Aorta (tissue), 5 donors: ENCODE results near the gene ERVK3-1. TPM values are rescaled to one million over a fixed set of nuclear protein-coding genes. Genes with fewer than 3 reads are reported as not detected.

Source experiments
- ATAC-seq: fragments of 200-7000 bp; cut with Tn5 transposase; one replicate; pipeline ENCODE4 v1.9.1; 2022; ENCODE audit warnings: moderate library complexity; ENCODE audit not compliant: low FRiP score
- DNase-seq, 2 donors: peaks; one replicate each; pipeline ENCODE4 v3.0.0-alpha.2; 2020
- H3K27ac ChIP-seq, 2 donors: one replicate each; pipeline ENCODE4 v1.5.1; 2013; ENCODE audit warnings: low read length in 2 of 2, mild to moderate bottlenecking in 2 of 2, moderate library complexity in 2 of 2, control low read depth in 1 of 2, inconsistent platforms in 1 of 2, low read depth in 1 of 2
- H3K27me3 ChIP-seq, 2 donors: one replicate each; pipeline ENCODE4 v1.6.1; 2013; ENCODE audit warnings: control low read depth in 1 of 2, low read length in 1 of 2, mild to moderate bottlenecking in 1 of 2, moderate library complexity in 1 of 2; ENCODE audit not compliant: insufficient read depth in 2 of 2, control insufficient read depth in 1 of 2
- H3K36me3 ChIP-seq, 2 donors: one replicate each; pipeline ENCODE4 v1.6.1; 2013; ENCODE audit warnings: control low read depth in 1 of 2, low read length in 1 of 2, mild to moderate bottlenecking in 1 of 2; ENCODE audit not compliant: insufficient read depth in 2 of 2, control insufficient read depth in 1 of 2
- H3K4me1 ChIP-seq, 2 donors: one replicate each; pipeline ENCODE4 v1.6.1; 2013; ENCODE audit warnings: low read length in 2 of 2, control low read depth in 1 of 2, mild to moderate bottlenecking in 1 of 2, moderate library complexity in 1 of 2; ENCODE audit not compliant: insufficient read depth in 2 of 2, control insufficient read depth in 1 of 2
- H3K4me3 ChIP-seq, 2 donors: one replicate each; pipeline ENCODE4 v1.5.1; 2013; ENCODE audit warnings: low read length in 2 of 2, control low read depth in 1 of 2, mild to moderate bottlenecking in 1 of 2
- H3K9me3 ChIP-seq: one replicate; pipeline ENCODE4 v1.6.1; 2013; ENCODE audit warnings: mild to moderate bottlenecking, low read length; ENCODE audit not compliant: control insufficient read depth
- WGBS, 2 donors: extraction: QIAGEN DNeasy Blood & Tissue Kit; methylation state at CpG; one replicate each; pipeline ENCODE4 v1.1.7; 2013; 5-methylcytosine and 5-hydroxymethylcytosine counted together
- intact Hi-C, 2 donors: fragments of 100-400 bp; cut with DNase I; formaldehyde crosslinking; loops; one replicate each; pipeline versions ENCODE4 v1.14.2 to v1.15.0; 2022
- polyA plus RNA-seq, 2 donors: library from polyadenylated mRNA; stranded (reverse); fragments of 200-250 nt; gene quantifications; one replicate each; pipeline ENCODE4 v1.2.3, GENCODE V29; 2013
- total RNA-seq, 2 donors: library from RNA; stranded (reverse); fragmentation: NEBNext Ultra II Directional; extraction: Animal tissue kit (Norgen Biotek cat#: 25700); gene quantifications; one replicate each; pipeline ENCODE4 v1.2.1, GENCODE V29; 2021
- donor health status: healthy with polysubstance abuse.
- donor health status: Bipolar disorder and iron deficiency.
- donor health status: DM: no; HTN: no; CAD: no.
- donor health status: DM: no; HTN: no; CAD: no.
- donor health status: DM: yes; HTN: yes; CAD: no.

Gene ERVK3-1
- total and polyA plus RNA-seq, 4 donors: 26.4 to 48.1 (median 34.0) TPM

DNA sequence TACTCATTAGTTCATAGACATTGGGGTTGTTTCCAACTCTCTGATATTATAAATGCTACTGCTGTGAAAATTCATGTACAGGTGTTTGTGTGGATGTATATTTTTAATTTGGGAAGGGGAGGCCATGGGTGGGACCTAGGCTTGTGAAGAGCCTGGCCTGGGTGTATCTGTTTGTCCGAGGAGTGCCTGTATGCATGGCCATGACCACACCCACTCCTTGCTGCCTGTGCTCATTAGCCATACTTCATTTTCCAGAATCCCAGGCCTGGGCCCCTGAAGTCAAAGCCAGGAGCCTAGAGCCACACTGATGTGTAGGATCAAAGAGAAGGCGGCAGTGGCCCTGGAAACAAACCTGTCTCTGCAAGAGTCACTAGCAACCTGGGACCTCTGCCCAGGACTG, 10.4 kb downstream of the ERVK3-1 start:
- no peaks in the 10 kb centered on the region for H3K9me3 ChIP-seq
- H3K27me3 ChIP-seq: no peaks in the 10 kb centered on the region
- ATAC-seq (no peak), DNase-seq (no peak)
- no peaks in the 10 kb centered on the region for H3K4me1 ChIP-seq
- no peak overlapping the region for H3K4me3 ChIP-seq
- no peak overlapping the region for H3K27ac ChIP-seq
- 94 to 96% methylated on average over 2 of the region's 2 CpGs for WGBS, 2 donors
- H3K36me3 ChIP-seq: peaks cover 0 to 8% of the 10 kb centered on the region in 2 donors
- intact Hi-C loops: no loop called here

DNA sequence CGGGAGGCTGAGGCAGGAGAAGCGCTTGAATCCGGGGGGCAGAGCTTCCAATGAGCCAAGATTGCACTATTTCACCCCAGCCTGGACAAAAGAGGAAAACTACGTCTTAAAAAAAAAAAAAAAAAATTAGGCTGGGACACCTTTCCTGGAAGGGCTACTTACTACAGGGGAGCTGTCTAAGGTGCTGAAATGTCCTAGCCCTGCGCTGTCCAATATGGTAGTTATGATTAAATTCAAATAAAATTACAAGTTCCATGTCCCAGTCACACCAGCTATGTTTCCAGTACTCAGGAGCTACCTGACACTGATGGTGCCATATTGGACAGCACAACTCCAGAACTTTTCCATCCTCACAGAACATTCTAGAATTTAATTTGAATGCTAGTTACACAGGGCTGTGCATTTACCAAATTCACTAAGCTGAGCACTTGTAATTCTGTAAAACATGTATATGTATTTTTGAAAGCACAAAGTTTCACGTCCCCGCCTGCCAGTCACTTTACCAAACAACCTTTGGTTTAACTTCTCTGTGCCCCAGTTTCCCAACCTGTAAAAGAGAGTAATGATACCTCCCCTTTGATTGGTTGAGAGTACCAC, 12.4 kb downstream of the ERVK3-1 start:
- no peak overlapping the region for H3K4me3 ChIP-seq
- no peaks in the 10 kb centered on the region for H3K4me1 ChIP-seq
- H3K27ac ChIP-seq: no peak overlapping the region
- H3K36me3 ChIP-seq: peaks cover 0 to 7% of the 10 kb centered on the region in 2 donors
- intact Hi-C loops: no loop called here
- 53 to 58% methylated on average over 7 of the region's 7 CpGs for WGBS, 2 donors
- no peaks in the 10 kb centered on the region for H3K9me3 ChIP-seq
- no peak for DNase-seq
- ATAC-seq: no peak
- no peaks in the 10 kb centered on the region for H3K27me3 ChIP-seq

DNA sequence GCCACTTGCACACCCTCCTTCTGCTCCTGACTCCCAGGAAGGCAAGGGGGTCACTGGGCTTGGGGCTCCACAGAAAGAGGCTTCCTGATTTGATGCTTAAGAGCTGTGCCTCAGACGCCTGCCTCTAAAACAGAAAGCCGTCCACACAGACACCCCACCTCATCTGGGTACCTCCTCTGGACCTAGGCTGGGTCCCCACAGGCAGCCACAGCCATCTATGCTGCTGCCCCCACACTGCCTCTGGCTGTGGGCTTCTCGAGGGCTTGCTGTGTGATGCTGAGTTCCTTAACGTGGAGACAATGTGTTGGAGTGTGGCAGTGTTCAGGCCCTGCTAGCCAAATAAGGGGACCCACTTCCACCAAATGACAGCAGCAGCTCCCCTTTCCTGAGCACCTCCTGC, 13.1 kb downstream of the ERVK3-1 start:
- Histone ChIP-seq H3K4me1 (no peaks in the 10 kb centered on the region), H3K9me3 (no peaks in the 10 kb centered on the region), H3K27ac (no peak overlapping the region), H3K27me3 (no peaks in the 10 kb centered on the region), H3K4me3 (no peak overlapping the region), H3K36me3 (peaks cover 0 to 3% of the 10 kb centered on the region in 2 donors)
- DNase-seq (no peak), ATAC-seq (no peak)
- intact Hi-C loops: no loop called here
- WGBS, 2 donors: 78 to 83% methylated on average over 4 of the region's 4 CpGs

DNA sequence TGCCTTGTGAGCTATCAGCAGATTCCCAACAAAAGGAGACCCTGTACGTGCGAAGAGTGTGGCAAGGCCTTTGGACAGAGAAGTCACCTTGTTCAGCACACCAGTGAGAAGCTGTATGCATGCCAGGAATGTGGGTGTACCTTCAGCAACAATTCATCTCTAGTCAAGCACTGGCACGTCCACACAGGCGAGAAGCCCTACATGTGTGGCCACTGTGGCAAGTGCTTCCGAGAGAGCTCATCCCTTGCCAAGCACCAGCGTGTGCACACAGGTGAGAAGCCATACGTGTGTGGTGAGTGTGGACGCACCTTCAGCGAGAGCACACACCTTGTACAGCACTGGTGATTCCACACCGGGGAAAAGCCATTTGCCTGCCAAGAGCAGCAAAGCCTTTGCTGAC, 14.1 kb downstream of the ERVK3-1 start:
- Histone ChIP-seq H3K9me3 (no peaks in the 10 kb centered on the region), H3K27ac (no peak overlapping the region), H3K27me3 (no peaks in the 10 kb centered on the region), H3K4me1 (no peaks in the 10 kb centered on the region), H3K4me3 (no peak overlapping the region), H3K36me3 (no peaks in the 10 kb centered on the region)
- no peak for DNase-seq
- intact Hi-C loops: no loop called here
- ATAC-seq: no peak
- WGBS, 2 donors: 92 to 93% methylated on average over 10 of the region's 10 CpGs

DNA sequence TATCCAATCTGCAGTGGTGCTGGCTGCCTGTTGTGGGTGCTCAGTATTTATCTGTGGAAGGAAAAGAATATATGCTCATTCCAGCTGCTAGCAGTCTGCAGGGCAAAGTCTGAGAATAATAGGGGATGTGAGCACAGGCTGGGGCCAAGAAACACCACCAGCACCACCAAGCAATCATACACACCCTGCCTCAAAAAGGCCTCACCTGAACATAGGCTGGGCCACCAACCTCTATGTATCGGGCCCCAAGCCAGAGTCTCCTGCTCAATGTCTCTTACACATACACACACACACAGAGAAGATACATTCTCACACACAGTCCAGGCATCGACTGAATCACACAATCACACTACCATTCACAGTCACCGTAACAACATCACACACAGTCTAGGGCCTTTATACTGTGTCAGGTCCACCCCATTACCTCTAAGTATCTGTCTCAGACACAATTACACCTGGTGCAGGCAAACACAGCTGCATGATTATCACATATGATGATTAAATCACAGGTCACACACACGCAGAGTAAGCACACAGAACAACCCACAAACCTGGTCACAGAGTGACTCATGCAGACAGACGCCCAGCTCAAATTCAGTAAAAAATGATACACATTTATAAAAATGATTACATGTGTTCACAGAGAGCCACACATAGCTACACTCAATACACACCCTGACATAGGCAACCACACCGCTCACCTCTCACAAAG, 20.3 kb downstream of the ERVK3-1 start:
- intact Hi-C loops: loop anchor here (2.0 to 5.0 kb wide), 2 partner anchors 37 to 55 kb away; partner anchors contain the start of genes ZNF497 (in 2 of the 2) and ZNF837 (in 1 of the 2)
- no peaks in the 10 kb centered on the region for H3K27me3 ChIP-seq
- no peak overlapping the region for H3K27ac ChIP-seq
- peak in 1 of 2 donors; percentile 9 for DNase-seq
- peaks cover 3 to 5% of the 10 kb centered on the region in 2 donors for H3K4me1 ChIP-seq
- WGBS, 2 donors: 81 to 84% methylated on average over 6 of the region's 6 CpGs
- H3K36me3 ChIP-seq: no peaks in the 10 kb centered on the region
- H3K4me3 ChIP-seq: no peak overlapping the region
- no peaks in the 10 kb centered on the region for H3K9me3 ChIP-seq
- no peak for ATAC-seq

DNA sequence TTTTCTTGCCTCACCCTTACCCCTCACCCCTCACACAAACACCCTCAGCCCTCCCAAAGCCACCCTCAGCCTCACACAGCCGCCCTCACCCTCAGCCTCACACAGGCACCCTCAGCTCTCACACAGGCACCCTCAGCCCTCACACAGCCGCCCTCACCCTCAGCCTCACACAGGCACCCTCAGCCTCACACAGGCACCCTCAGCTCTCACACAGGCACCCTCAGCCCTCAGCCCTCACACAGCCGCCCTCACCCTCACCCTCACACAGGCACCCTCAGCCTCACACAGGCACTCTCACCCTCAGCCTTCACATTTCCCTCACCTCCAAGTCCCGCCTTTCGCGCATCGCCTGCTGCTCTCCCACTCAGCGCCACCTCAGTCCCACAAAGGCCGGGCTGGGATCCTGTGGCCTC, 21.3 kb downstream of the ERVK3-1 start:
- intact Hi-C loops: loop anchor here (2.0 to 5.0 kb wide), 2 partner anchors 36 to 54 kb away; partner anchors contain the start of genes ZNF497 (in 2 of the 2) and ZNF837 (in 1 of the 2)
- 1 to 2% methylated on average over 9 of the region's 9 CpGs for WGBS, 2 donors
- peak; percentile 30 for ATAC-seq

DNA sequence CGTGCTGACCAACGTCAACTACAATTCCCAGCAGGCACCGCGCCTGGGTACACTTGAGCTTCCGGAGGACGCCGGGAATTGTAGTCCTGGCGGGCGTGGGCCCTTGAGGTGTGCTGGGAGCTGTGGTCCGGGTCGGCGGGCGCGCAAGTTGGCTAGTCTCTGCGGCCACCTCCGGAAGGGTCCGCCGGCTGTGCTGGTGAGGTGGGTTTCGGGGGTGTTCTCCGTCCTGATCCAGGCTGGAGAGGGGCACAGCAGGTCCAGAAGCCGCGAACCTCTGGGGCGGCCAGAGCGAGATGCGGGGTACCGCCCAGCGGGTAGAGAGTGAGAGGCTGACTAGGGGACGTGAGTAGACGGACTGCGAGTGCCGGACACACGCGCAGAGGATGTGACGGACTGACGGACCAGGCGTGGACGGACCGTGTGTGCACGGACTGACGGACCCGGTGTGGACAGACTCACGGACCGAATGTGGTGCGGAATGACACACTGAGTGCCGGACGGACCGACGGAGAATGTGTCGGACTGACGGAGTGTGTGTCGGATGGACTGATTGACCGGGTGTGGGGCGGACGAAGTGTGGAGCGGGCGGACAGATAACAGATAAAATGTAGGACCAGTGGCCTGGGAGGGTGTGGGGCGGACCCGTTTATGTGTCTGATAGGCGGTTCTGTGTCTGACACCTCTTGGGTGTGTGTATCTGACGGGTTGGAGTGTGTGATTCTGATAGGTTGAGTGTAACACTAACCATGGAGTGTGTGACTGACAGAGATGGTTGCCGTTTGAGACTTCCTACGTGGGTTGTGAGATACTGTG, 21.9 kb downstream of the ERVK3-1 start, which contains the start of gene ZSCAN22:
Gene ZSCAN22, plus strand, starts transcription at position 81 of the 813 bp plus-strand sequence. CDS start 7,809 bp downstream, outside the sequence.
- Histone ChIP-seq H3K36me3 (no peaks in the 10 kb centered on the region), H3K9me3 (no peaks in the 10 kb centered on the region), H3K4me3 (peak within 1 kb of the TSS; percentile 61 to 62), H3K27ac (peak within 1 kb of the TSS; percentile 4 to 83), H3K27me3 (no peaks in the 10 kb centered on the region), H3K4me1 (peaks cover 3 to 5% of the 10 kb centered on the region in 2 donors)
- intact Hi-C loops: loop anchor here (1.0 to 5.0 kb wide), 3 partner anchors 22 to 54 kb away; partner anchors contain the start of genes ZNF497 (in 2 of the 2), ERVK3-1 (in 1 of the 2) and ZNF837 (in 1 of the 2)
- 0% methylated on average over 62 of the region's 62 CpGs for WGBS, 2 donors
- DNase-seq (peak; percentile 98 to 100), ATAC-seq (peak; percentile 98)

More for the DNA sequence above, 21.3 kb downstream of the ERVK3-1 start:
- H3K4me3 ChIP-seq: peak overlapping the region in 1 of 2 donors; percentile 62
- no peak for DNase-seq
- peaks cover 3 to 5% of the 10 kb centered on the region in 2 donors for H3K4me1 ChIP-seq
- no peaks in the 10 kb centered on the region for H3K36me3 ChIP-seq
- H3K27ac ChIP-seq: no peak overlapping the region
- H3K27me3 ChIP-seq: no peaks in the 10 kb centered on the region
- H3K9me3 ChIP-seq: no peaks in the 10 kb centered on the region

DNA sequence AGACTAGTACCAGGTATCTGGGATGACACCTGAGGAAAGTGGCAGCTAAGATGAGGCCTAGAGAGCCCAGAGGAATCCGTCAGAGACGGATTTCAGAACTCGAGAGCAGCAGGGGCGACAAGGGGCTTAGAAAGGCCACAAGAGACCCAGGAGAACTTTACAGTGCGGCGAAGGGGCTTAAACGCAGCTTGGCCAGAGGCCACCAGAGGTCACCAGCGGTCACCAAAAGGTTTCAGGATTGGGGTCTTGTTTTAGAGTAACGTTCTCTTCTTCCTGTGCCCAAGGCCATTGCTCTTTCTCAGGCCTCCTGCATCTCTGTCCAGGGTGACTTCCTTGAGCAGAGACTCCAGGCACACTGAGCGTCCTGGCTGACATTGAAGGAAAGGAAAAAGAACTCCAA, 23.8 kb downstream of the ERVK3-1 start:
- Histone ChIP-seq H3K4me3 (no peak overlapping the region), H3K27ac (no peak overlapping the region), H3K9me3 (no peaks in the 10 kb centered on the region), H3K4me1 (peaks cover 3 to 5% of the 10 kb centered on the region in 2 donors), H3K27me3 (no peaks in the 10 kb centered on the region), H3K36me3 (no peaks in the 10 kb centered on the region)
- DNase-seq (peak in 1 of 2 donors; percentile 59), ATAC-seq (no peak)
- intact Hi-C loops: loop anchor here (5.0 kb wide), 1 partner anchor 33 kb away; the partner anchor contains the start of gene ZNF497 (in 2 of the 2)
- 46 to 61% methylated on average over 10 of the region's 10 CpGs for WGBS, 2 donors
